Fibroblast of pulmonary artery (primary cell): Measurements from ENCODE around the gene YAP1.

Experiments
- DNase-seq: peaks from one replicate; pipeline ENCODE4 v3.0.0-alpha.2; 2010; ENCODE audit warnings: low read depth
- H3K4me3 ChIP-seq: replicated peaks from 2 replicates; pipeline ENCODE4 v1.5.1; 2011; ENCODE audit warnings: low read depth, mild to moderate bottlenecking, control low read depth, low read length, moderate library complexity
- CTCF ChIP-seq: IDR thresholded peaks from 2 replicates; pipeline ENCODE4 v1.5.1; 2011; ENCODE audit warnings: mild to moderate bottlenecking, control low read depth, low read length, inconsistent platforms; ENCODE audit errors: missing control alignments

The YAP1 gene

GRCh38 chr11:102268083-102268984, 158.1 kb downstream of the YAP1 start:
- peak; percentile 44 for TF ChIP-seq CTCF
- H3K4me3 ChIP-seq, result peak overlapping the region; percentile 56
- DNase-seq, result peak; percentile 66

- H3K4me3 ChIP-seq, result peak overlapping the region; percentile 56
- DNase-seq, result no peak
- no peak for TF ChIP-seq CTCF
Observed at GRCh38 chr11:102268985-102269470, 158.8 kb downstream of the YAP1 start.

GRCh38 chr11:102269927-102270326, 159.7 kb downstream of the YAP1 start:
- no peak for TF ChIP-seq CTCF
- peak; percentile 23 for DNase-seq

GRCh38 chr11:102272047-102272824, 162.0 kb downstream of the YAP1 start:
- no peak overlapping the region for H3K4me3 ChIP-seq
- TF ChIP-seq CTCF, result no peak

More at GRCh38 chr11:102269927-102270326, 159.7 kb downstream of the YAP1 start:
- no peak overlapping the region for H3K4me3 ChIP-seq

GRCh38 chr11:102274628-102275027, 164.4 kb downstream of the YAP1 start:
- TF ChIP-seq CTCF, result no peak
- no peak overlapping the region for H3K4me3 ChIP-seq
- no peak for DNase-seq

More at GRCh38 chr11:102272047-102272824, 162.0 kb downstream of the YAP1 start:
- no peak for DNase-seq

GRCh38 chr11:102276362-102276761, 166.1 kb downstream of the YAP1 start:
- H3K4me3 ChIP-seq, result no peak overlapping the region
- TF ChIP-seq CTCF, result no peak
- DNase-seq, result peak; percentile 37
